GM10847 (cell line): Measurements from ENCODE around the gene ANKRD62.

ENCODE experiments used
- POLR2A ChIP-seq: IDR thresholded peaks from 2 replicates; pipeline ENCODE4 v1.6.1; 2011; ENCODE audit not compliant: insufficient read length; ENCODE audit errors: extremely low read depth

Gene ANKRD62

GRCh38 chr18:12093520-12094257, at the start of gene ANKRD62:
ANKRD62 (plus strand) TSS chr18:12093843; CDS start chr18:12094018, 175 bp downstream.
- TF ChIP-seq POLR2A = no peak

GRCh38 chr18:12044591-12044990, 49.1 kb upstream of the ANKRD62 start:
- TF ChIP-seq POLR2A = no peak

- TF ChIP-seq POLR2A = no peak
Measured at GRCh38 chr18:12046046-12046750, 47.4 kb upstream of the ANKRD62 start.

- no peak for TF ChIP-seq POLR2A
Measured at GRCh38 chr18:12046751-12047335, 46.8 kb upstream of the ANKRD62 start.

GRCh38 chr18:12048010-12048826, 45.4 kb upstream of the ANKRD62 start:
- TF ChIP-seq POLR2A = no peak

GRCh38 chr18:12048827-12049175, 44.8 kb upstream of the ANKRD62 start:
- TF ChIP-seq POLR2A = no peak

GRCh38 chr18:12049978-12050811, 43.4 kb upstream of the ANKRD62 start:
- no peak for TF ChIP-seq POLR2A

- no peak for TF ChIP-seq POLR2A
Measured at GRCh38 chr18:12052866-12053265, 40.8 kb upstream of the ANKRD62 start.

- TF ChIP-seq POLR2A = no peak
Measured at GRCh38 chr18:12053289-12053688, 40.4 kb upstream of the ANKRD62 start.

GRCh38 chr18:12056034-12056883, 37.4 kb upstream of the ANKRD62 start:
- no peak for TF ChIP-seq POLR2A

GRCh38 chr18:12056884-12057402, 36.7 kb upstream of the ANKRD62 start:
- no peak for TF ChIP-seq POLR2A

GRCh38 chr18:12057419-12058039, 36.1 kb upstream of the ANKRD62 start:
- TF ChIP-seq POLR2A = no peak
